EL (cell line): Measurements from ENCODE around the gene TRIP10.
"Not testable (repeated sequence)": the region's sequence is repeated elsewhere in the genome, so short reads cannot be mapped to it uniquely, and the experiment has no call there.

Experiments used
- DNase-seq: peaks from one replicate; pipeline ENCODE4 v3.0.0-alpha.2; 2016

The TRIP10 gene

GRCh38 chr19:6739390-6739882 lies at the start of gene TRIP10:
Gene TRIP10, plus strand, starts transcription at chr19:6739680. Its CDS starts 82 bp downstream, at chr19:6739762.
- peak; percentile 76 for DNase-seq

GRCh38 chr19:6690160-6690885 lies 49.2 kb upstream of the TRIP10 start:
- no peak for DNase-seq

GRCh38 chr19:6691342-6691741 lies 48.1 kb upstream of the TRIP10 start:
- no peak for DNase-seq

- no peak for DNase-seq
Measured at GRCh38 chr19:6692027-6692426, 47.5 kb upstream of the TRIP10 start.

- DNase-seq: no peak
Measured at GRCh38 chr19:6693056-6693471, 46.4 kb upstream of the TRIP10 start.

- DNase-seq: no peak
Measured at GRCh38 chr19:6693681-6694080, 45.8 kb upstream of the TRIP10 start.

- DNase-seq: no peak
Measured at GRCh38 chr19:6694147-6694815, 45.2 kb upstream of the TRIP10 start.

GRCh38 chr19:6696239-6696820 lies 43.1 kb upstream of the TRIP10 start:
- no peak for DNase-seq

GRCh38 chr19:6697291-6697690 lies 42.2 kb upstream of the TRIP10 start:
- DNase-seq: no peak

- no peak for DNase-seq
Measured at GRCh38 chr19:6699935-6700334, 39.5 kb upstream of the TRIP10 start.

- no peak for DNase-seq
Measured at GRCh38 chr19:6700586-6701316, 38.7 kb upstream of the TRIP10 start.

GRCh38 chr19:6705931-6706632 lies 33.4 kb upstream of the TRIP10 start:
- no peak for DNase-seq

- no peak for DNase-seq
Measured at GRCh38 chr19:6706633-6706958, 32.9 kb upstream of the TRIP10 start.

- DNase-seq: no peak
Measured at GRCh38 chr19:6707011-6707657, 32.3 kb upstream of the TRIP10 start.

GRCh38 chr19:6707658-6708018 lies 31.8 kb upstream of the TRIP10 start:
- no peak for DNase-seq

GRCh38 chr19:6708346-6708745 lies 31.1 kb upstream of the TRIP10 start:
- DNase-seq: no peak

- DNase-seq: not testable (repeated sequence)
Measured at GRCh38 chr19:6708913-6709312, 30.6 kb upstream of the TRIP10 start.

- no peak for DNase-seq
Measured at GRCh38 chr19:6709549-6709948, 29.9 kb upstream of the TRIP10 start.

- DNase-seq: no peak
Measured at GRCh38 chr19:6710273-6711077, 29.0 kb upstream of the TRIP10 start.

- DNase-seq: no peak
Measured at GRCh38 chr19:6711078-6711361, 28.5 kb upstream of the TRIP10 start.

- DNase-seq: no peak
Measured at GRCh38 chr19:6711605-6712004, 27.9 kb upstream of the TRIP10 start.

- DNase-seq: no peak
Measured at GRCh38 chr19:6712231-6712630, 27.2 kb upstream of the TRIP10 start.
